T-helper 9 cell (primary cell): ENCODE measurements around the gene TWIST2.

Experiments
- DNase-seq: peaks from one replicate; pipeline ENCODE4 v3.0.0-alpha.2; 2020

TWIST2 gene

DNA sequence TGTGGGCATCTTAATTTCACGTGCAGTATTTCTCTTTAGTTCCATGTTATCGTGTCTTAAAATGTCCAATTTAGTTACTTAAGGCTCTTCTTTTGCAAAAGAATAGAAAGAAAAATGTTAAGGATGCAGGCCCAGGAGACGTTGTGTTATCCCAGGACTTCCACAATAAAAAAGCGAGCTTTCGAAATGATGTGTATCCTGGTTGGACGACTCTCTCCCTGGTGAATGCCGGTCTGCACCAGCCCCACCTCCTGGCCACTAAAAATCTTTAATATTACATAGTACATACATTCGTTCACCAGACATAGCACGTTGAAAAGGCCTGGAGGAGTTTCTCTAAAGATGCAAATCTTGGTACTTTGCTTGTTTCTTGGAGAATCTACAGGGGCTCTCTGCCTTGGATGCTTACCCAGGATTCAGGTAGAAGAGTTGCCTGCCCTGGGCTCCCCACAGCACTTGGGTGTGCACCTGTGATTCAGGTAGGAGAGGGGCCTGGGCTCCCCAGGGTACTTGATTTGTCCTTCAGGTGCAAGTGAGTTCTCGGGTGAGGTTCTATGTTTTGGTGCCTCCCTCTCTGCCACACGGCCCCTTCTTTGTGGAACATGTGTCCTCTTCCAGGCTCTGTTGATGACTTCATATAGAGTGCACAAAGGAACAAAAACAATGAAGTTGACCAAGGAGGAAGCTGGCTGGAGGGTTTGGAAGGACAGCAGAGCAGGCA is 26.6 kb downstream of the TWIST2 start:
- DNase-seq, result no peak

DNA sequence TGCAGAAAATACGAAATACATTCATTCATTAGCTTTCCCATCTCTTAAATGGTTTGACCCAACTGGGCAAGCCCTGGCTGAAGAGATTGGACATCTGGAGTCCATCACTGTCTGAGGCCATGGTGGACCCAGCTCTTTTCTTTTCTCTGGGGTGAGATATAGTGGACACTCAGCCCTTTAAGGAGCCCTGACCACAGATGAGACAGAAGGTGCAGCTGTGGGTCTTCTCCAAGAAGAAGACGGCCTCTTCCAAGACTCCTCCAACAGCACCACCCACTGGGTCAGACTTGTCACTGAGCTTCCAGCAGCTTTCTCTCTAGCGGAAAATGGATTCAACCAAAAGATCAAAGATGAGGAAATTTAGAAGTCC is 27.2 kb downstream of the TWIST2 start:
- no peak for DNase-seq

DNA sequence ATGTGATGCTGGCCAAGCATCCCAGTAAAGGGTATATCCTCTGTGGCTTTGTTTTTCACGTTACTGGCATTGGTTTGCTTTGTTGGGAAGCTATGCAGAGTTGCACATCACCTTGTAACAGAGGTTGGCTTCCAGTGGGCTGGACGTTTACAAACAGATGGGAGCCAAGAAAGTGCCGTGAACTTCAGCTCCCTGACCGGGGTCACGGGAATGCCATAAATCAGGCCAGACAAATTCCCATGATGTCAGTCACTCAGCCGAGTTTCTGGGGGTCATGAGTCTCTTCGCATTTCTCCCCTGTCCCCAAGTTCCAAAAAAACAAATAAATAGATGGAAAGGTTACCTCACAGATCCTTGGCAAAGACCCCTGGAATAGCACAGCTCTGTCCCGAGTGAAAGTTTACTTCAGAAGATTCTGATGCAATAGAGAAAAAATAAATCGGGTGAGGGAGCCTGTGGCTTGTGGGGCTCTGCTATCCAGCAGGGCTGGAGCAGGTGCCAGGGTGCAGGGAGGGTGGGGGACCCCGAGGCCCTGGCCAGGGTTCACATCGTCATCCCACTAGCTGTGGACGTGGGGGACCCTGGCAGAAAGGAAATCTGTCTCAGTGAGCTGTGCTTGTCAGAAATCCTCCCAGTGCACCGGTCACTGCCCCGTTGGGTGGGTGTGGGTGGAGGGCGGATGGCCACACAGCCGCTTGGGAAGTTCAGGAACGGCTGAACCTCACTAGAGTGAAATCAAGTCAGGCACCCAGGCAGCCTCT is 27.8 kb downstream of the TWIST2 start:
- no peak for DNase-seq

DNA sequence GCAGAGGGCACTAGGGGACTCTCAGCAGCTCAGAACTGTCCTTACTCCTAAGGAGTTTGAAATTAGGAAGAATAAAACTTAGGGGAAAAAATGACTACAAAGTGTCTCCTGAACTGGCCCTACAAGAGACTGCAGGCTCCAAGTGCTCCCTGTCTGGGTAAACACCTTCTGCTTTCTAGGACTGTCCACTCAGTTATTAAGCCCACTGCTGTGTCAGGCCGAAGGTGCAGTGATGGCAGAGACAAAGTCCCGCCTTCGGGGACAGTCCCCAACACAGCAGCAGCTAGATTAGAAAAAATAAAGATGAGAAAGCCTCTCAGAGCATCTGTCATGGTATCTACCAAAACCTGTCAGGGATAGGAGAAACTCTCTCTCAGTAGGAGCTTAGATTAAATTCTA is 28.3 kb downstream of the TWIST2 start:
- DNase-seq, result no peak

DNA sequence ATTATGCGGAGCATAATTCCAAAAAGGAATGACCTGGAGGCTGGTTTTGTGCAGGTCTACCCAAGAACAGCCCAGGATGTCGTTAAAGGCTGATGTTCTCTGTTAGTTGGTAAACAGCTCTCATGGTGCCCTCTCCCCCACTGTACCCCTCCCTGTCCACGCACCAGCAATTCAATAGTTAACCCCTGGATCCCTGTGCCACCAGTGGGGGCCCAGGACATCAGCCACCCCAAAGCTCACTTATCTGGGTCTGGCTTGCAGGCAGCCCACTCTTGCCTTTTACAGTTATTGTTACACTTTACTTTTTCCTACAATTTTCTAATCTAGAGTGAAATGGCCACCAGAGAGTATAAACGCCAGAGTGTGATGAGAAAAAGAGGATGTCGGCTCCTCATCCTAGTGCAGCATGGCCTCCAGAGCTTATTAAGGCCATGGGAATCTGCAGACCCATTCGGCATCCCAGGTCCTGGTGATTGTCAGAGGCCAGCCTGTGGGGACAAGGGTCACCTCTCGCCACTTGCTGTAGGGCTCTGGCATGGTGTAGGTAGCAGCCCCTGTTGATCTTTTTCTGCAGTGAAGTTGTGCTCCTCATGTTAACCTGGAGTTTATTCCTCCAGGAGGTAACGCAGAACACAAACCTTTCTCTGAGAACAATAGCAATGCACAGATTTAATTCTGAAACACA is 30.3 kb downstream of the TWIST2 start:
- DNase-seq, result no peak

DNA sequence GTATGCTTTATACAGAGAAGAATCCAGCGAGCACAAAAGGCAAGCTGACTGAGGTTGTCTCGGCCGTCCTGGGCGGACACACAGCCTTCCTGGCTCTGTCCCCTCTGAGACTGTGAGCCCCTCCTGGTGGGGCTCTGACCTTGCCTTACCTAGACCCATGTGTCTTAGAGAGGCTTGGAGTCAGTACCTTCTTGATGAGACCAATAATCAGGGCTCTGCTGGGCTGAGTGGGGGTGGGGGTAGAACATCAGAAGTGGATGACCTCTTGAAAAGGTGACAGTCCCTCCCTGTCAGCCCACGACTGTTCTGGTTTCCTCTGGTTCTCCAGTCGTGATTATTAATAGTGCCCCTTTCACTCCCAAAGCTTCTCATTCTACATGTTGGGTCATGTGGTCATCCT is 31.2 kb downstream of the TWIST2 start:
- DNase-seq, result no peak

DNA sequence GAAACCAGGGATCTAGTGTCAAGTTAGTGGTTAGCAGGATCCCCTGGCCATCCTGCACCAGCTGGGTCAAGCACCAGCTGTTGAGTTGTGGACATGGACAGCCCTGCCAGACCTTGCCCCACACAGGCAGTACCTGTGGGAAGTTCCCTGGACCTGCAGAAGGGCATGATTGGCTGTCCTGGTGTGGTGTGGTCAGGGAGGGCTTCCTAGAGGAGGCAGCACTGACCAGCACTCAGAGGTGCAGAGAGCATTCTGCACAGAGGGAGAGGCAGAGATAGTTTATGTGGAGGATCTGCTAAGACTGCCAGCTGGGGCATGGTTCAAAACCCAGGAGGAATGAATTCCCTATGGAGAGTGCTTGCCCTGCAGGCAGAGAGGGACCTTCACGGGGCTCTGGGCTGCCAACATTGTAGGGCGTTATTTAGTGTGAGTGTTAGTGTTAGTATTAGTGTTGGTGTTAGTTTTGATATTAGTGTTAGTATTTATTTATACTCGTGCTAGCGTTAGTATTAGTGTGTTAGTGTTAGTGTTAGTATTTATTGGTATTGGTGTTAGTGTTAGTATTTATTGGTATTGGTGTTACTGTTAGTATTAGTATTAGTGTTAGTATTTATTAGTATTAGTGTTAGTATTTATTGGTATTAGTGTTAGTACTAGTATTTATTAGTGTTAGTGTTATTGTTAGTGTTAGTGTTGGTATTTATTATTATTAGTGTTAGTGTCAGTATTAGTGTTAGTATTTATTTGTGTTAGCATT is 31.9 kb downstream of the TWIST2 start:
- no peak for DNase-seq

DNA sequence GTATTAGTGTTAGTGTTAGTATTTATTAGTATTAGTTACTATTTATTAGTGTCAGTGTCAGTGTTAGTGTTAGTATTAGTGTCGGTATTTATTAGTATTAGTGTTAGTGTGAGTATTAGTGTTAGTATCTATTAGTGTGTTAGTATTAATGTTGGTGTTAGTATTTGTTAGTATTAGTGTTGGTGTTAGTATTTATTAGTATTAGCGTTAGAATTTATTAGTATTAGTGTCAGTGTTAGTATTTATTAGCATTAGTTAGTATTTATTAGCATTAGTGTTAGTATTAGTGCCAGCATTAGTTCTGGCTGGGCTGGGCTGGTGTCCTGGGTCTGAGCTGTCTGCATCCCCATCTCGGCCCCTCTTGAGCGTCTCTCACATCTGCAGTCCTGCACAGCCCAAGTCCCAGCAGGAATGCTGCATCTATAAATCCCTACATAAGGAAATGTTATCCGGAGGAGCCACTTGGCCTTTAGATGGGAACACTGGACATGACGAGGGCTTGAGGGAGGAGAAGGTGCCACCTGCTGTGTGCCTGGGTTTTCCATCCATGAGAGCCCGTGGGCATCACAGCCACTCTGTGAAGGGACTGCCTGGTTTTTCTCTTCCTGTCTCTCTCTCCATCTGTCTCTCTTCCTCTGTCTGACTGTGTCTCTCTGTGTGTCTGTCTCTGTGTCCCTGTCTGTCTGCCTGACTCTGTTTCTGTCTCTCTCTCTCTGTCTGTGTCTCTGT is 33.6 kb downstream of the TWIST2 start:
- DNase-seq, result no peak

DNA sequence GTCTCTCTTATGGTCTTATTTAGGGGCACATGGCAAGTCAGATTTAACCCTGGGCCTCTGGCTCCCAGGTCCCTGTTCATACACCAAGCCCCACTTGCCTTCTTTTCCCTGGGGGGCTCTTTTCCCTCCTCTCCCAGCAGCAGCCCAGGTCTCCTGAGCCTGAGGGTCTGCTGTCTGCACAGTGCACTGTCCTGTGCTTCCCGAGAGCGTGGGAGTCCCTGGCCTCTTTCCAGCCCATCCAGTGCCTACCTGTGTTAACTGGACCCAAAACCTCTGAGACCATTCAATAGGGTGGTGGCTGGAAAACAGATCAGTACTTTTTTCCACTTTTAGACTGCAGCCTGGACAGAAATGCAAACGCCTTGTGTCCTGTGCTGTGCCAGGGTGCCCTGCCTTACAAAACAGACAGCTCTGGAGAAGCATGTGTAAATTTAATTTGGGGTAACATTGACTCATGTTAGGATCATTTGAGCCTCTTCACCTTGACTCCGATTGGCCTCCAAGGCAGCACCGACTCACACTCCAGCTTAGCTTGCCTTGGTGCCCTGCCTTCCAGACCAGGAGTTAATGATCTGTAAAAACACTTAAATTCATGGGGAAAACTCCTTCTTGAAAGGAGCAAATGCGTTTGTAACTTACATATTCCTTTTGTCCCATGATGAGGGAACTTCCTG is 34.3 kb downstream of the TWIST2 start:
- no peak for DNase-seq

DNA sequence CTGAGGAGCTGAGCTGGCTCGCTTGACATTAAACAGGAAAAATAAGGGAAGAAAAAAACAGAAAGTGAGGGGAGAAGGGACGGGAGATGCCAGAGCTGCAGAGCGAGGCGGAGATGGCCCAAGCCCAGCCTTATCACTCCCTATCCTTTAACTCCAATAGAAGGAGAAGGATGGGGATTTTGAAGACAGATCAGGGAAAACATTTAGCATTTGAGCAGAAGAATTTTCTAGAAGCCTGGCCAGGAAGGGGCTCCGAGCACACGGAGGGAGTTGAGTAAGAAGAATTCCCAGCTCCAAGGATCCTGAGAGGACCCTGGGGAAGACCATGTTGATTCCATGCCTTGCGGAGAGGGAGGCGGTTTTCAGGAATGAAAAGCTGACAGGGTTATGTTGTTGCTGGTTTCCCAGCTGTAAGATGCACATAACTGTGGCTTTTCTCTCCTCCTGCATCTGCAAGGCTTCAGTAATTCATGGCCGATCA is 35.6 kb downstream of the TWIST2 start:
- no peak for DNase-seq

DNA sequence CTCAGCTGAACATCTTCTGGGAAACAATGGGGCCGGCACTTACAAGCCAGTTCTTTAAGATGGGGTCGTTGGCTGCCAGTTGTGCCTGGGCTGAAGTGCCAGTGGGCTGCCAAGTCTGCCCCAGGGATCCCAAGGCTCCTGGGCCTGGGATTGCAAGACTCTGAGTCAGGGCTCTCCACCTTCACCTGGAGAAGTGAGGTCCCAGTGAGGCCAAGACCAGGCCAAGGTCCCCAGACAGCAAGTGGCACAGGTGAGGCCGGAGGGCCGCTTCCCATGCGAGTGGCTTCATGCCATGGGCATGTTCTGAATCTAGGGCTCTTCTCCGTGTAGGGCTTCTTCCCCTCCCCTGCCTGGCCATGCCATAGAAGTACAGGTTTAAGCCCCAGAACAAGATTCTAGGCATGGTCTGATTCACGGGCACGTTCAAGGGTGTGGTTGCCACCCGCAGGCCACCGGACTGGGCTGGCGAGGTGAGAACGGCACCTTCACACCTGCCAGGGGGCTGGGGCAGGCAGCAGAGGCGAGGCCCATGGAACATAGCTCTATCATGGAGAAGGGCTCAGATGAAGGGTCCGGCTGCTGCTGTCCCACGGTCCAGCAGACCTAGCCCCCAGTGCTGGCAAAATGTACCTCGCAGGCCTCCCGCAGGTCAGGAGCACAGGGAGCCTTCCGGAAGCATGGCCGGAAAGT is 36.4 kb downstream of the TWIST2 start:
- DNase-seq, result no peak

DNA sequence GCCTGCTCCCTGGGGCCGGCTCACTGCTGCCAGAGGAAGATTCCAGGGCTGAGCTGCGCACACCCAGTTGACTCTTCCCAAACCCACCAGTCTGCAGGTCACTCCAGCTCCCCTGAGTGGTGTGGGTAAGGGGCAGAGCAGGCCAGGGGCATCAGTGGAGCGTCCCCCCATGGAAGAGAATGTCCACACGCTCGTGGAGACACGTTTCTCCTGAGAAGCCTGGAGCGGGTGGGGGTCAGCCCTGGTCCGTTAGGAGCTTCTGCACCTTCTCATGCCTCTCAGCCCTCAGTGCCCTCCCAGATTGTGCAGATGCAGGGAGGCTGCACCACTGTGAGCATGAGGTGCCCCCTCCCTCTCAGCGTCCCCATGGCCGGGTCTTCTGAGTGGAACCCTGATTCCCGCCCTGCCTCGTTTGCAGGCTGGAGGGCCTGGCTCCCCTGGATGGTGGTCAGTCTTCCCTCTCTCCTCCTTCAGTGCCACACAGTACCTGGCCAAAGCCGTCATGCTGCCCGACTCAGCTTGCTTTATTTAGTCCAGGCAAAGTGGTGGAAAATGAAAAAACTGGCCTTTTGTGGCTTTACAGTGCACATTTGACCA is 37.0 kb downstream of the TWIST2 start:
- DNase-seq, result no peak

DNA sequence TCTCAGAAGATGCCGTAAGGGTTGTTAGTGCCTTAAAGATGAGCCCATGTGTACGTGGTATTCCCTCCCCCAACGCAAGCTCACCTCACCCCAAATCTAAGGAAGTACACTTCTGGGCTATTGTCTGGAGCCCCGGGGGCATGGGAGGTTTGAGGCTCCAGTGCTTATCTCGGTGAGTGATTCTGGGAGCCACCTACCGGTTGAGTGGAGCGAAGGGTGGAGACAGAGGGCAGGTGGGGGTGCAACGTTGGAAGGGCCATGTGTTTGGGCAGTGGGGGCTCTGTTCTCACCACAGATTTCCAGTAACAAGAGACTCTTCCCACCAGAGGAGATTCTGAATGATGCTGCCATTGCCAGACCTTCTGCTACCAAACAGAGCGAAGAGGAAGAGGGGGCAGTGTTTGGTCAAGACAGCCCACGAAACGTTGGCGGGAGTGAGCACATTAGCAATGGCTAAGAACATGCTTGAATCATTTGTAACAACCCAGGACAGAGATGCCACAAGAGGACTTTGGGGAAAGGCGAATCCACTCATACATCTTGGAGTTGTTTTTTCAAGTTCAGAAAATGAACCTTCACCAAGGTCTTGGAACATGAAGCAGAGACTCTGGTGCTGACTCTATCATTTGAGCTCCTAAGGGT is 38.7 kb downstream of the TWIST2 start:
- no peak for DNase-seq

DNA sequence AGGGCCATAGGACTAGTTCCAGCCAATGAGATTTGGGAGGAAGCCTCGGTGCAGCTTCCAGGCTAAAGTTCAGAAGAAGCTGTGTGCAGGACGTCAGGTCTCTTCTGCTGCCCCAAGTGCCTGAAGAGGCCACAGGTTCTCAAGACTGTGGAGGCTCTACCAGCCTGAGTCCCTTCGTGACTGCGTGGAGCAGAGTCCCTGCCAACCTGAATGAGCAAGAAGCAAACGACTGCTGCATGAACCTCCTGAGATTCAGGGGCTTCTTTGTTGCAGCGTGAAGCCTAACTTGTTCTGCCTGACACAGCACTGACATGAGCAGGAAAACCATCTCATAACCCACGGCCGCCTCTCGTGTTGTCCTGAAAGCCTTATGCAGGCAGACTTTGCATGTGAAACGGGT is 39.7 kb downstream of the TWIST2 start:
- no peak for DNase-seq

DNA sequence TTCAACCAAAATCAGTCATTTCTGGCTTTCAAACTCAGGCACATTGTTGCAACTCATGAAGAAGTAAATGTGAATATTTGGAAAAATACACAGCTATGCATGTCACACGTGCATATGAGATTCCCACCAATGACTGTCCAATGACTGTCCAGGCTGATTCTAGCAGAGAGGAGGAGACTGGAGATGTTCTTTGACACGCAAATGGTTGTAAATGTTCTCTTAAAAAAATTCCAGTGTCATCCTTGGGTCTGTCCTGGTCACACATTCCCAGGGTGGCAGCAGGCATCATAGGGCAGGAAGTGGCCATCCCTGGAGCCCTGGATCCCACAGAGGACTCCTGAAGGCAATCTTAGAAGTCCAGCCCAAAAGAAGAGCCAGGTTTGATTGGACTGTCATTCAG is 40.9 kb downstream of the TWIST2 start:
- DNase-seq, result no peak

DNA sequence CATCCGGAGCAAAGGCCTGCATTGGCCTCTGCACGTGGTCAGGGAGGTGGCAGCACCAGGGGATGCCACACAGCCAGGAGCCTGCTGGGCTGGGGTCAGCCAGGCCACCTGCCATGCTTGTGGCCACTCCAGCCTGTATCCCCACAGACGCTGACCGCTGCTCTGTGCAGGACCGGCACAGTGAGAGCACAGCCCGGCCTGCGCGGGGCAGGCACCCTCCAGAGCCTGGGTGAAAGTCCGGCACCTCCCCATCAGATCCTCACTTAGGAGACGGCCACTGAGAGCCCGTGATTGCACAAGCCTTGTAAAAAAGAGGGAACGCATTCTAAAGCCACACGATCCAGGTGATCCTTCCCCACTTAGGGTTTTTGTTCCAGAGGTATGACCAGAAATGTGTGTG is 42.2 kb downstream of the TWIST2 start:
- no peak for DNase-seq

DNA sequence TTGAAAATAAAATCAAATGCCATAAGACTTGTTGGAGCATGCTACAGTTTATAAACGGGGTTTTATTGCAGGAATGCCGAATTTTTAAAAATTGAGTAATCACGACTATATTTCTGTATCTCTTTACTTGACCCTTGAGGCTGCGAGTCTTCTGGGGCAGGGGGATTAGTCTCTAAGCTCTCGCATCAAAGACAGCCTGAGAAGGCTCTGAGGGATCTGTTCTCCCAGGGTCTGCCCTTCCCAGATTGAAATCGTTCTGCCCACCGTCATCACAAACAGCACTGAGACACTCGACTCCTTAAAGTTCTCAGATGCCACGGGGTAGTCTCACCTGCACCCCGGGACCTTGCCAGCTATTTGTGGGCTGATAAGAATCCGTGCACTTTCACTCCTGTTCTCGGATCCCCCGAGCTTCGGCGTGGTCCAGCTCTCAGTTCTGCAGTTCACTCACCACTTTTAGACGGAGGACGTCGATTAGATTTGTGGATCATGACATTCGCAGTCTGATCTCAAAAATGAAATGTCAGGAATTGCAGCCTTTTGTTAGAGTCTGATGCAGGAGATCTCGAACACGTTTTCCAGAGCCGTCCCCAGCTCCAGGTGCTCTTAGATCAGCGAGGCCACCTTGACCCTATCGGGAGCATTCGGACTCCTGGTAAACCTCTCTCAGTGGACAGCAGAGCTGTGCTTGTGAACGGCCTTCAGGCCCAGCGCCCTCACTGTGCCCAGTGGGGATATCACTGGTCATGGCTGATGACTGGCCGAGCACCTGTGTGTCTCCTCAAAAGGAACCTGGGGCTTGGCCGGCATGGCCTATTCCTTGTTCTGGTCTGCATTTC is 43.0 kb downstream of the TWIST2 start:
- DNase-seq, result no peak

DNA sequence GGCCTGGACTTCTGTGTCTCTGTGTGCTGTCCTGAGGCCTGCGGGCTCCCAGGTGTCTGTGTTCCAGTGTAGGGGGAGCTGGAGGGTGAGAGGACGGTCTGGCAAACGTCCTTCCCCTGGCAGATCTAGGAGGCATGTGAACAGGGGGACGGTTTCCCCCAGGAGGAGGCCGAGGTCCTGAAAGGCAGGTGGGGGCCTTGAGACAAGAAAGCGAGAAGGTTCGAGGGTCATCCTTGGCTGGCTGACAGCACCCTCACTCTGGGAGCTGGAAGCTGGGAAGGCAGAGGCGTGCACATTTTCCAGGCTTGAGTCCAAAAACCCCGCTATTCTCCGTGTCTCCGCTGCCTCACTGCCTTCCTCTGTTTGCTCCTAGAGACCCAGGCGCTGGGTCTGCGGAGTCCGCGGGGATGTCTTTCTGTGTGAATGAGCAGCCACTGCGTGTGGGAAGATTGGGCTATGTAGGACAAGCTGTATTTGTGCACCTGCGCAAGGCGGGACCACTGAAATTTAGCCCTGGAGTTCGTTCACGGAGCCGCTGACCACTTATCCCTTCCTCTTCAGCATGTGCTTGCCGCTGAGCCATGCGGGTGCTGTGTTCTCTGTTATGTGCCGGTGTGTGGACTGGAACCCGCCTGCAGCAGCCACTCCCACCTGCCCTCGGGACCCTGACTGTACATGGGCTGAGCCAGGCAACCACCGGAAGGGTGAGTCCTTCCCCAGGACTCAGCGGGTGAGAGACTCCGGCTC is 43.7 kb downstream of the TWIST2 start:
- DNase-seq, result no peak

DNA sequence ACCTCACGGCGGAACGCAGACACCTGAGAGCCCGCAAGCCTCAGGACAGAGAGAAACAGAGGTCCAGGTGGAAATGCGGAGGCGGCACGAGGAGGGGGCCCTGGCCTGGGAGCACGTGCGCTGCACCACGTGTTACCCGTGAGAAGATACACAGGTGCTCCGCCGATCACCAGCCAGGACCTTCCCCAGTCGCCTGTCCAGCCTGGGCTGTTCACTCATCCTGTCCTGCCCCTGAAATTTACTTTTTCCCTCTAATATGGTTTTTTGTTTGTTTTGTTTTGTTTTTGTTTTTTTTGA is 44.3 kb downstream of the TWIST2 start:
- no peak for DNase-seq
